ENCODE measurements around the gene ZNF681. TPM values are rescaled to one million over a fixed set of nuclear protein-coding genes. Genes with fewer than 3 reads are reported as not detected.

Gene ZNF681
- total RNA-seq, 1 donor = 0.36 TPM

DNA sequence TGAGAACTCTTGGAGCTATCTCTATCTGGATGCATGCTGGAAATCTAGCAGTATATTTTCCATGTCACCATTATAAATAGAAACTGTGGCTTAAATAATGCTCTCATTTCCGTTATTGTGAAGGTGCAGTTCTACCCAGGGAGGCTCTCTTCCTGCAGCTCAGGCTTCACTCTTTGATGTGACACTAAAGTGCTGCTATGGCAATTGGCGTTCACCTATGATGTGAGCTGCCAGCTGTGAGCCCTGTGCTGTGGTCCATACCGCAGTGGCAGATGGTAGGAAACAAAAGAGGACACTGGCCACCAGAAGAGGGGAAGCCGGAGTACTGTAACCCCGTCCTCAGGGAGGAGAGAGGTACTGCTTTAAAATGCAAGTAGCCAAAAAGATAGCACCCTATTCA lies 40.6 kb upstream of the ZNF681 start:
- TF ChIP-seq, protein P1, sequence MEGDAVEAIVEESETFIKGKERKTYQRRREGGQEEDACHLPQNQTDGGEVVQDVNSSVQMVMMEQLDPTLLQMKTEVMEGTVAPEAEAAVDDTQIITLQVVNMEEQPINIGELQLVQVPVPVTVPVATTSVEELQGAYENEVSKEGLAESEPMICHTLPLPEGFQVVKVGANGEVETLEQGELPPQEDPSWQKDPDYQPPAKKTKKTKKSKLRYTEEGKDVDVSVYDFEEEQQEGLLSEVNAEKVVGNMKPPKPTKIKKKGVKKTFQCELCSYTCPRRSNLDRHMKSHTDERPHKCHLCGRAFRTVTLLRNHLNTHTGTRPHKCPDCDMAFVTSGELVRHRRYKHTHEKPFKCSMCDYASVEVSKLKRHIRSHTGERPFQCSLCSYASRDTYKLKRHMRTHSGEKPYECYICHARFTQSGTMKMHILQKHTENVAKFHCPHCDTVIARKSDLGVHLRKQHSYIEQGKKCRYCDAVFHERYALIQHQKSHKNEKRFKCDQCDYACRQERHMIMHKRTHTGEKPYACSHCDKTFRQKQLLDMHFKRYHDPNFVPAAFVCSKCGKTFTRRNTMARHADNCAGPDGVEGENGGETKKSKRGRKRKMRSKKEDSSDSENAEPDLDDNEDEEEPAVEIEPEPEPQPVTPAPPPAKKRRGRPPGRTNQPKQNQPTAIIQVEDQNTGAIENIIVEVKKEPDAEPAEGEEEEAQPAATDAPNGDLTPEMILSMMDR (IDR thresholded peaks at IDR 0.05; ENCODE audit: insufficient read depth, low read length) = no peak
- no peak for DNase-seq (ENCODE audit: low read depth)
- H3K4me3 ChIP-seq (ENCODE audit: low read depth, low read length) = no peak overlapping the region

DNA sequence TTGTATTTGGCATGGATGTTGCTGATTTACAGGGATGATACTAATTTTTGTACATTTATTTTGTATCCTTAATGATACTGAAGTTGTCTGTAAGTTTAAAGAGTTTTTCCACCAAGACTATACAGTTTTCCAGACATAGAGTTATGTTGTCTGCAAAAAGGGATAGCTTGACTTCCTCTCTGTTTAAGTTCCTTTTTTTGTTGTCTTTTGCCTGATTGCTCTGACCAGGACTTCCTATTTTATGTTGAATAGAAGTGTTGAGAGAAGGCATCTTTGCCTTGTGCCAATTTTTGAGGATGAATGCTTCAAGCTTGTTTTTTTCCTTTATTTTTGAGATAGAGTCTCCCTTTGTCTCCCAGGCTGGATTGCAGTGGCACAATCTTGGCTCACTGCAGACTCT lies 36.8 kb upstream of the ZNF681 start:
- DNase-seq (ENCODE audit: low read depth) = no peak
- TF ChIP-seq, protein P1 (IDR thresholded peaks at IDR 0.05; ENCODE audit: insufficient read depth, low read length) = no peak
- no peak overlapping the region for H3K4me3 ChIP-seq (ENCODE audit: low read depth, low read length)

DNA sequence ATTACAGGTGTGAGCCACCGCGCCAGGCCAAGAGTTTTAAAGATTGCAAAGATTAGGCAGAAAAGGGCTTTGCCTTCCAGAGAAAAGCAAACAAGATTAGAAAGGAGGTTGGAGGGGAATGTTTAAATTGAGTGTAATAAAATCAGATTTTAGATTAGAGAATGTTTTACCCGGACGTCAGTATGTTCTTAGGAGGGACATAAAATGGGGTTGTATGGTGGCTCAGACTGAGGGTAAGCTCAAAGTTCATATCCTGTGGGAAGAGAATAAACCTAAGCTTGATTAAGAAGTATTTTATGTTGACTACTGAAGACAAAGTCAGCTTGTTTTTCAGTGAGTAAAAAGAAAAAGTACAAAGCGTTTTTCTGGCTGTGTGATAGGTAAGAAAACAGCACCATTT lies 34.1 kb upstream of the ZNF681 start:
- H3K4me3 ChIP-seq (ENCODE audit: low read depth, low read length) = no peak overlapping the region
- TF ChIP-seq, protein P1 (IDR thresholded peaks at IDR 0.05; ENCODE audit: insufficient read depth, low read length) = no peak
- no peak for DNase-seq (ENCODE audit: low read depth)

DNA sequence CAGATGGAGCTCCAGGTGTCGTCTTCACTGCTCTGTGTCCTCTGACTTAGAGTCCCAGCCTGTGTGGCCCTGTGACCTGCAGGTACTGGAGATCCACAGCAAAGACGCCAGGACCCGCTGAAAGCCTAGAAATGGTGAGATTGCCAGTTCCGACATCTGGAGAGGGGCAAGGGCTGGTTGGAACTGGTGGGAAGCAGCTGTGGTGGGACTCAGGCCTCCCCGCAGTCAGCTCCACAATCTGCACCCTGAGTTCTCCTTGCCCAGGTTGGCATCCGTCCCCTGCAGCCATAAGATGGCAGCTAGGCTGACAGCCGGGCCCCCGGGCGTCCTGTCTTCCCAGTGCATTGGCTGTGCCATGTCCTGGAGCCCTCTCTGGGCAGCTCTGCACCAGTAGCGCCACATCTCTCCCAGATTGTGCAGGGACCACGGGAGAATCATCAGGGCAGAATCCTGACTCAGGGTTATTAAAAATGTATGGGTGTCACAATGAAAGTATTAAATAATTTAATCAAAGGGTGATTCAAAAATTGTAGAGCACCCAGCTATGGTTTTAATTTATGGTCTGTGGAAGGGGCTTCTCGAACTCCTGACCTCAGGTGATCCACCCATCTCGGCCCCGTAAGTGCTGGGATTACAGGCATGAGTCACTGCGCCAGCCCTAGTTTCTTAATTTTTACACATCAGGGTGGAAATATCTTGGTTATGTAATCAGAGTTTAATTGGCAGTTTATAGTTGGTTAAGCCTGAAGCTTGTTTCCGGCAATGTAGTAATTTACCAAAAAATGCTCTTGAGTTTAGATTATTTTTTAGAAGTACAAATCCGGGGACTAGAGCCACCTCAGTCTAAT lies 32.2 kb upstream of the ZNF681 start:
- H3K4me3 ChIP-seq (ENCODE audit: low read depth, low read length) = no peak overlapping the region
- TF ChIP-seq, protein P1 (IDR thresholded peaks at IDR 0.05; ENCODE audit: insufficient read depth, low read length) = no peak
- no peak for DNase-seq (ENCODE audit: low read depth)

DNA sequence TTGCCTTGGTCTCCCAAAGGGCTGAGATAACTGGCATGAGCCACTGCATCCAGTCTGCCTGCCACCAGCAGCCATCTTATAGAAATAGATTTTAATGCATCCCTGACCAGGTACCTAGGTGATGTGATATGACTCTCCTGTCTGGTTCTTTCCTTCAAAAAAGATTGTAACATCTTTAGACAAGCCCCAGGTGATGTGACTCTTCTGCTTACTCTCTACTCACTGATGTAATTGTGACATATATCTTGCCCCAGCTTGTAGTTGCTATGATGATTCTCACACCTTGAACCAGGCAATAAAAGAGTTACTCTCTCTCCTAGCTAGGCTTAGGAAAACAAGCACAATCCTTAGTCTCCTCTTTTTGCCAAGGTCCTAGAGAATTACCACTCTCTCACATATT lies 30.6 kb upstream of the ZNF681 start:
- TF ChIP-seq, protein P1 (IDR thresholded peaks at IDR 0.05; ENCODE audit: insufficient read depth, low read length) = no peak
- H3K4me3 ChIP-seq (ENCODE audit: low read depth, low read length) = no peak overlapping the region
- DNase-seq (ENCODE audit: low read depth) = no peak

DNA sequence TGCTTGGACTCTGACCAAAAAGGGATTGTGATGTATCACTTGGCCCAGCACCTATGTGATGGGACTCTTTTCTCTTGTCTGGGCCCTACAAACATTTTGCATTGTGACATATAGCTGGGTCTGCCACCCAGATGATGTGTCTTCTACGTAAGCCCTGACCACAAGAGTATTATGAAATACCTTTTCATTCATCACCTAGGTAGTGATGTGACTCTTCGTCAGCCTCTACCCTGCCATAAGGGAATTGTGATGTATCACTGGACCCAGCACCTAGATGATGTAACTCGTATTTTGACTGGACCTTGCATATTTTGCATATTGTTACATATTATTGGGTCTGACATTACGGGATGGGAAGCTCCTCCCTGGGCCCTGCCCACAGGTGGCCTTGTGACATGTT lies 29.7 kb upstream of the ZNF681 start:
- no peak for DNase-seq (ENCODE audit: low read depth)
- TF ChIP-seq, protein P1 (IDR thresholded peaks at IDR 0.05; ENCODE audit: insufficient read depth, low read length) = no peak
- H3K4me3 ChIP-seq (ENCODE audit: low read depth, low read length) = no peak overlapping the region

All from fibroblast of the aortic adventitia (primary cell).